ENCODE measurements around the gene CDC42SE1. TPM values are rescaled to one million over a fixed set of nuclear protein-coding genes. Genes with fewer than 3 reads are reported as not detected.
A peak's percentile ranks its signal among the peaks of the same experiment; 100 is the strongest.

CDC42SE1 gene
- total RNA-seq, 1 donor = 49.6 TPM

- Histone ChIP-seq H3K4me2 (ENCODE audit: insufficient read depth, low read length) (peak overlapping the region; percentile 100), H3K27me3 (ENCODE audit: insufficient read depth, low read length) (no peaks in the 10 kb centered on the region), H3K9me3 (ENCODE audit: low read depth, low read length) (no peaks in the 10 kb centered on the region), H3K4me3 (ENCODE audit: insufficient read depth, low read length) (peak overlapping the region; percentile 98), H3K79me2 (ENCODE audit: insufficient read depth, low read length) (peaks cover 88% of the 10 kb centered on the region), H3K4me1 (ENCODE audit: insufficient read depth, low read length) (peaks cover 43% of the 10 kb centered on the region), H2AFZ (ENCODE audit: low read length) (peak overlapping the region; percentile 15), H3K36me3 (ENCODE audit: insufficient read depth, low read length) (peaks cover 33% of the 10 kb centered on the region), H4K20me1 (ENCODE audit: insufficient read depth, low read length) (peaks cover 44% of the 10 kb centered on the region), H3K27ac (ENCODE audit: low read depth, low read length) (peak overlapping the region; percentile 94)
- DNase-seq (ENCODE audit: insufficient read length, low spot score, missing footprints) = no peak
- no peak for TF ChIP-seq CTCF (IDR thresholded peaks at IDR 0.05; ENCODE audit: extremely low read depth, low read depth, low read length)
Observed at GRCh38 chr1:151058692-151059091, 730 bp downstream of the CDC42SE1 start.

- H2AFZ ChIP-seq (ENCODE audit: low read length) = no peak overlapping the region
- H3K4me2 ChIP-seq (ENCODE audit: insufficient read depth, low read length) = peak overlapping the region; percentile 66
- H3K4me3 ChIP-seq (ENCODE audit: insufficient read depth, low read length) = peak overlapping the region; percentile 13
- no peaks in the 10 kb centered on the region for H3K9me3 ChIP-seq (ENCODE audit: low read depth, low read length)
- no peaks in the 10 kb centered on the region for H3K27me3 ChIP-seq (ENCODE audit: insufficient read depth, low read length)
- H3K27ac ChIP-seq (ENCODE audit: low read depth, low read length) = peak overlapping the region; percentile 53
- H3K4me1 ChIP-seq (ENCODE audit: insufficient read depth, low read length) = peaks cover 31% of the 10 kb centered on the region
- no peak for DNase-seq (ENCODE audit: insufficient read length, low spot score, missing footprints)
- peaks cover 73% of the 10 kb centered on the region for H3K79me2 ChIP-seq (ENCODE audit: insufficient read depth, low read length)
- TF ChIP-seq CTCF (IDR thresholded peaks at IDR 0.05; ENCODE audit: extremely low read depth, low read depth, low read length) = no peak
- H4K20me1 ChIP-seq (ENCODE audit: insufficient read depth, low read length) = peaks cover 49% of the 10 kb centered on the region
- peaks cover 59% of the 10 kb centered on the region for H3K36me3 ChIP-seq (ENCODE audit: insufficient read depth, low read length)
Observed at GRCh38 chr1:151056149-151056548, 3.3 kb downstream of the CDC42SE1 start.

- Histone ChIP-seq H3K4me2 (ENCODE audit: insufficient read depth, low read length) (no peak overlapping the region), H2AFZ (ENCODE audit: low read length) (no peak overlapping the region), H3K79me2 (ENCODE audit: insufficient read depth, low read length) (peaks cover 67% of the 10 kb centered on the region), H3K4me1 (ENCODE audit: insufficient read depth, low read length) (peaks cover 31% of the 10 kb centered on the region), H4K20me1 (ENCODE audit: insufficient read depth, low read length) (peaks cover 49% of the 10 kb centered on the region), H3K4me3 (ENCODE audit: insufficient read depth, low read length) (no peak overlapping the region), H3K27me3 (ENCODE audit: insufficient read depth, low read length) (no peaks in the 10 kb centered on the region), H3K9me3 (ENCODE audit: low read depth, low read length) (no peaks in the 10 kb centered on the region), H3K27ac (ENCODE audit: low read depth, low read length) (peak overlapping the region; percentile 53), H3K36me3 (ENCODE audit: insufficient read depth, low read length) (peaks cover 63% of the 10 kb centered on the region)
- no peak for TF ChIP-seq CTCF (IDR thresholded peaks at IDR 0.05; ENCODE audit: extremely low read depth, low read depth, low read length)
- DNase-seq (ENCODE audit: insufficient read length, low spot score, missing footprints) = no peak
Observed at GRCh38 chr1:151055581-151055980, 3.8 kb downstream of the CDC42SE1 start.

GRCh38 chr1:151054971-151055547 lies 4.4 kb downstream of the CDC42SE1 start:
- H3K4me2 ChIP-seq (ENCODE audit: insufficient read depth, low read length) = no peak overlapping the region
- H3K4me3 ChIP-seq (ENCODE audit: insufficient read depth, low read length) = no peak overlapping the region
- peaks cover 49% of the 10 kb centered on the region for H4K20me1 ChIP-seq (ENCODE audit: insufficient read depth, low read length)
- H2AFZ ChIP-seq (ENCODE audit: low read length) = no peak overlapping the region
- no peak for DNase-seq (ENCODE audit: insufficient read length, low spot score, missing footprints)
- peak overlapping the region; percentile 53 for H3K27ac ChIP-seq (ENCODE audit: low read depth, low read length)
- H3K9me3 ChIP-seq (ENCODE audit: low read depth, low read length) = no peaks in the 10 kb centered on the region
- H3K4me1 ChIP-seq (ENCODE audit: insufficient read depth, low read length) = peaks cover 31% of the 10 kb centered on the region
- no peaks in the 10 kb centered on the region for H3K27me3 ChIP-seq (ENCODE audit: insufficient read depth, low read length)
- peaks cover 62% of the 10 kb centered on the region for H3K79me2 ChIP-seq (ENCODE audit: insufficient read depth, low read length)
- no peak for TF ChIP-seq CTCF (IDR thresholded peaks at IDR 0.05; ENCODE audit: extremely low read depth, low read depth, low read length)
- peaks cover 67% of the 10 kb centered on the region for H3K36me3 ChIP-seq (ENCODE audit: insufficient read depth, low read length)
